ENCODE measurements around the gene NR3C2.

NR3C2 gene

GRCh38 chr4:148302416-148302815 is 139.8 kb downstream of the NR3C2 start:
- no peak for DNase-seq

- no peak for DNase-seq
Measured at GRCh38 chr4:148300877-148301276, 141.3 kb downstream of the NR3C2 start.

GRCh38 chr4:148299337-148299736 is 142.9 kb downstream of the NR3C2 start:
- DNase-seq, result no peak

- no peak for DNase-seq
Measured at GRCh38 chr4:148296498-148296897, 145.7 kb downstream of the NR3C2 start.

GRCh38 chr4:148295642-148296041 is 146.6 kb downstream of the NR3C2 start:
- no peak for DNase-seq

GRCh38 chr4:148293571-148293970 is 148.6 kb downstream of the NR3C2 start:
- no peak for DNase-seq

- DNase-seq, result no peak
Measured at GRCh38 chr4:148292686-148293085, 149.5 kb downstream of the NR3C2 start.

- no peak for DNase-seq
Measured at GRCh38 chr4:148289740-148290139, 152.5 kb downstream of the NR3C2 start.

GRCh38 chr4:148288448-148288847 is 153.8 kb downstream of the NR3C2 start:
- DNase-seq, result no peak

GRCh38 chr4:148287111-148287510 is 155.1 kb downstream of the NR3C2 start:
- no peak for DNase-seq

- DNase-seq, result no peak
Measured at GRCh38 chr4:148286012-148286411, 156.2 kb downstream of the NR3C2 start.

GRCh38 chr4:148283665-148284064 is 158.5 kb downstream of the NR3C2 start:
- no peak for DNase-seq

GRCh38 chr4:148278310-148278709 is 163.9 kb downstream of the NR3C2 start:
- no peak for DNase-seq

- no peak for DNase-seq
Measured at GRCh38 chr4:148275266-148275665, 166.9 kb downstream of the NR3C2 start.

GRCh38 chr4:148273501-148273986 is 168.7 kb downstream of the NR3C2 start:
- DNase-seq, result no peak

- no peak for DNase-seq
Measured at GRCh38 chr4:148271166-148271565, 171.0 kb downstream of the NR3C2 start.

GRCh38 chr4:148270630-148271029 is 171.6 kb downstream of the NR3C2 start:
- DNase-seq, result no peak

GRCh38 chr4:148268835-148269234 is 173.4 kb downstream of the NR3C2 start:
- no peak for DNase-seq

GRCh38 chr4:148266921-148267320 is 175.3 kb downstream of the NR3C2 start:
- DNase-seq, result no peak

GRCh38 chr4:148266240-148266639 is 176.0 kb downstream of the NR3C2 start:
- DNase-seq, result no peak

- DNase-seq, result no peak
Measured at GRCh38 chr4:148265627-148266026, 176.6 kb downstream of the NR3C2 start.

- no peak for DNase-seq
Measured at GRCh38 chr4:148263802-148264201, 178.4 kb downstream of the NR3C2 start.

GRCh38 chr4:148263127-148263526 is 179.1 kb downstream of the NR3C2 start:
- no peak for DNase-seq

GRCh38 chr4:148261848-148262247 is 180.4 kb downstream of the NR3C2 start:
- DNase-seq, result no peak

GRCh38 chr4:148259841-148260240 is 182.4 kb downstream of the NR3C2 start:
- DNase-seq, result no peak

- no peak for DNase-seq
Measured at GRCh38 chr4:148258535-148258934, 183.7 kb downstream of the NR3C2 start.

All from activated CD4-positive, alpha-beta T cell treated with anti-CD3 and anti-CD28 coated beads, Interleukin-2, amount 50 U/mL, for 16 hours (primary cell).